Esophagus squamous epithelium (tissue), 4 donors: Measurements from ENCODE around the gene CALML5.

ENCODE experiments used
- POLR2A ChIP-seq, 4 donors: fragments of 450-650 bp; IDR thresholded peaks; one replicate each; pipeline ENCODE4 v1.6.1; 2017; ENCODE audit warnings: antibody characterized with exemption in 4 of 4, mild to moderate bottlenecking in 4 of 4, moderate library complexity in 3 of 4
- TF ChIP-seq, protein P1 (sequence below), 6 experiments: fragments of 450-650 bp in 4 of 6; fragments of 200-600 bp in 2 of 6; sonication (generic) in 2 of 6; IDR thresholded peaks; one replicate each; pipeline ENCODE4 v1.5.1; 2016 to 2019; ENCODE audit warnings: antibody characterized with exemption in 6 of 6, mild to moderate bottlenecking in 4 of 6, moderate library complexity in 4 of 6

GRCh38 chr10:5493691-5494090, 5.7 kb downstream of the CALML5 start:
- TF ChIP-seq, protein P1, sequence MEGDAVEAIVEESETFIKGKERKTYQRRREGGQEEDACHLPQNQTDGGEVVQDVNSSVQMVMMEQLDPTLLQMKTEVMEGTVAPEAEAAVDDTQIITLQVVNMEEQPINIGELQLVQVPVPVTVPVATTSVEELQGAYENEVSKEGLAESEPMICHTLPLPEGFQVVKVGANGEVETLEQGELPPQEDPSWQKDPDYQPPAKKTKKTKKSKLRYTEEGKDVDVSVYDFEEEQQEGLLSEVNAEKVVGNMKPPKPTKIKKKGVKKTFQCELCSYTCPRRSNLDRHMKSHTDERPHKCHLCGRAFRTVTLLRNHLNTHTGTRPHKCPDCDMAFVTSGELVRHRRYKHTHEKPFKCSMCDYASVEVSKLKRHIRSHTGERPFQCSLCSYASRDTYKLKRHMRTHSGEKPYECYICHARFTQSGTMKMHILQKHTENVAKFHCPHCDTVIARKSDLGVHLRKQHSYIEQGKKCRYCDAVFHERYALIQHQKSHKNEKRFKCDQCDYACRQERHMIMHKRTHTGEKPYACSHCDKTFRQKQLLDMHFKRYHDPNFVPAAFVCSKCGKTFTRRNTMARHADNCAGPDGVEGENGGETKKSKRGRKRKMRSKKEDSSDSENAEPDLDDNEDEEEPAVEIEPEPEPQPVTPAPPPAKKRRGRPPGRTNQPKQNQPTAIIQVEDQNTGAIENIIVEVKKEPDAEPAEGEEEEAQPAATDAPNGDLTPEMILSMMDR (IDR thresholded peaks at IDR 0.05), result no peak
- no peak for TF ChIP-seq POLR2A (IDR thresholded peaks at IDR 0.05)
